Stomach (tissue), 9 donors: ENCODE data around the gene HS6ST3. TPM values are rescaled to one million over a fixed set of nuclear protein-coding genes. Genes with fewer than 3 reads are reported as not detected.
A peak's percentile ranks its signal among the peaks of the same experiment; 100 is the strongest.

Experiments
- DNase-seq, 2 donors: peaks; one replicate each; pipeline versions ENCODE4 v3.0.0 to v3.0.0-alpha.2; 2013 to 2019
- H3K27ac ChIP-seq, 5 donors: fragments of 200-600 bp in 4 of 5; sonication (generic) in 4 of 5; one replicate each; pipeline ENCODE4 v1.5.1; 2013 to 2019; ENCODE audit warnings: mild to moderate bottlenecking in 1 of 5, moderate library complexity in 1 of 5
- H3K27me3 ChIP-seq, 3 donors: fragments of 200-600 bp; sonication (generic); one replicate each; pipeline ENCODE4 v1.5.1; 2017 to 2019; ENCODE audit warnings: mixed run types in 1 of 3
- H3K36me3 ChIP-seq, 4 donors: fragments of 200-600 bp; sonication (generic); 1 replicate in 3 of 4; 2 replicates in 1 of 4; pipeline ENCODE4 v1.5.1; 2016 to 2019
- H3K4me1 ChIP-seq, 4 donors: fragments of 200-600 bp; sonication (generic); one replicate each; pipeline ENCODE4 v1.5.1; 2016 to 2019
- H3K4me3 ChIP-seq, 4 donors: fragments of 200-600 bp; sonication (generic) in 3 of 4; one replicate each; pipeline ENCODE4 v1.5.1; 2016 to 2019; ENCODE audit warnings: mild to moderate bottlenecking in 1 of 4
- H3K9me3 ChIP-seq, 4 donors: fragments of 200-600 bp; sonication (generic); one replicate each; pipeline ENCODE4 v1.5.1; 2016 to 2019
- EP300 ChIP-seq: sonication (generic); formaldehyde crosslinking; IDR thresholded peaks from one replicate; pipeline ENCODE4 v1.6.1; 2017; ENCODE audit warnings: antibody characterized with exemption
- POLR2A ChIP-seq, 4 donors: fragments of 450-650 bp; IDR thresholded peaks; one replicate each; pipeline ENCODE4 v1.6.1; 2016; ENCODE audit warnings: antibody characterized with exemption in 4 of 4, control low read depth in 2 of 4, mild to moderate bottlenecking in 1 of 4, moderate library complexity in 1 of 4
- POLR2AphosphoS5 ChIP-seq, 3 donors: sonication (generic); formaldehyde crosslinking; IDR thresholded peaks; one replicate each; pipeline ENCODE4 v1.6.1; 2016; ENCODE audit warnings: antibody characterized with exemption in 3 of 3
- WGBS, 5 donors: extraction: QIAGEN DNeasy Blood & Tissue Kit in 3 of 5; methylation state at CpG; one replicate each; pipeline versions ENCODE4 v1.1.5 to v1.1.7; 2013 to 2018; 5-methylcytosine and 5-hydroxymethylcytosine counted together
- intact Hi-C: fragments of 100-400 bp; cut with DNase I; formaldehyde crosslinking; loops from one replicate; pipeline ENCODE4 v1.15.1; 2023; ENCODE audit warnings: low total_unique reads
- polyA plus RNA-seq, 3 donors: library from polyadenylated mRNA; stranded (reverse); fragments of 200-250 nt; gene quantifications; one replicate each; pipeline ENCODE4 v1.2.3, GENCODE V29; 2013
- total RNA-seq, 5 donors: library from RNA; depleted of rRNA; stranded (reverse); fragments of >200 nt; gene quantifications; one replicate each; pipeline versions ENCODE4 v1.1.0 to v1.2.3, GENCODE V29; 2014 to 2016
- TF ChIP-seq, protein P1 (sequence below), 7 experiments: fragments of 450-650 bp in 4 of 7; fragments of 200-600 bp in 3 of 7; sonication (generic) in 3 of 7; IDR thresholded peaks; one replicate each; pipeline ENCODE4 v1.5.1; 2016 to 2019; ENCODE audit warnings: antibody characterized with exemption in 7 of 7, control low read depth in 2 of 7, mild to moderate bottlenecking in 1 of 7
- donor health status: healthy with polysubstance abuse.
- donor health status: Bipolar disorder and iron deficiency.
- donor health status: healthy.

Gene HS6ST3
- total and polyA plus RNA-seq, 8 donors: 0.15 to 4.0 (median 0.75) TPM; not detected in 1

- 68 to 83% (median 74%) methylated on average over 6 of the region's 6 CpGs for WGBS, 5 donors
- H3K27ac ChIP-seq: no peak overlapping the region
- no peak for TF ChIP-seq EP300
- TF ChIP-seq, protein P1, sequence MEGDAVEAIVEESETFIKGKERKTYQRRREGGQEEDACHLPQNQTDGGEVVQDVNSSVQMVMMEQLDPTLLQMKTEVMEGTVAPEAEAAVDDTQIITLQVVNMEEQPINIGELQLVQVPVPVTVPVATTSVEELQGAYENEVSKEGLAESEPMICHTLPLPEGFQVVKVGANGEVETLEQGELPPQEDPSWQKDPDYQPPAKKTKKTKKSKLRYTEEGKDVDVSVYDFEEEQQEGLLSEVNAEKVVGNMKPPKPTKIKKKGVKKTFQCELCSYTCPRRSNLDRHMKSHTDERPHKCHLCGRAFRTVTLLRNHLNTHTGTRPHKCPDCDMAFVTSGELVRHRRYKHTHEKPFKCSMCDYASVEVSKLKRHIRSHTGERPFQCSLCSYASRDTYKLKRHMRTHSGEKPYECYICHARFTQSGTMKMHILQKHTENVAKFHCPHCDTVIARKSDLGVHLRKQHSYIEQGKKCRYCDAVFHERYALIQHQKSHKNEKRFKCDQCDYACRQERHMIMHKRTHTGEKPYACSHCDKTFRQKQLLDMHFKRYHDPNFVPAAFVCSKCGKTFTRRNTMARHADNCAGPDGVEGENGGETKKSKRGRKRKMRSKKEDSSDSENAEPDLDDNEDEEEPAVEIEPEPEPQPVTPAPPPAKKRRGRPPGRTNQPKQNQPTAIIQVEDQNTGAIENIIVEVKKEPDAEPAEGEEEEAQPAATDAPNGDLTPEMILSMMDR (IDR thresholded peaks at IDR 0.05): no peak
- TF ChIP-seq POLR2A (IDR thresholded peaks at IDR 0.05): no peak
- TF ChIP-seq POLR2AphosphoS5 (IDR thresholded peaks at IDR 0.05): no peak
- no peak for DNase-seq
- H3K27me3 ChIP-seq: no peaks in the 10 kb centered on the region
- no peak overlapping the region for H3K4me3 ChIP-seq
- no peaks in the 10 kb centered on the region for H3K4me1 ChIP-seq
- intact Hi-C loops: no loop called here
- peaks cover 0 to 9% (median 0%) of the 10 kb centered on the region in 4 donors for H3K9me3 ChIP-seq
- no peaks in the 10 kb centered on the region for H3K36me3 ChIP-seq
Observed at GRCh38 chr13:96481482-96481881, 391.6 kb downstream of the HS6ST3 start.

- no peak overlapping the region for H3K27ac ChIP-seq
- H3K4me3 ChIP-seq: no peak overlapping the region
- peaks cover 0 to 3% (median 0%) of the 10 kb centered on the region in 4 donors for H3K9me3 ChIP-seq
- no peaks in the 10 kb centered on the region for H3K4me1 ChIP-seq
- 89 to 96% (median 93%) methylated on average over 5 of the region's 5 CpGs for WGBS, 5 donors
- intact Hi-C loops: no loop called here
- DNase-seq: no peak
- no peak for TF ChIP-seq POLR2A (IDR thresholded peaks at IDR 0.05)
- TF ChIP-seq, protein P1 (IDR thresholded peaks at IDR 0.05): no peak
- no peak for TF ChIP-seq EP300
- no peak for TF ChIP-seq POLR2AphosphoS5 (IDR thresholded peaks at IDR 0.05)
- no peaks in the 10 kb centered on the region for H3K36me3 ChIP-seq
- H3K27me3 ChIP-seq: no peaks in the 10 kb centered on the region
Observed at GRCh38 chr13:96490496-96490989, 400.6 kb downstream of the HS6ST3 start.

DNA sequence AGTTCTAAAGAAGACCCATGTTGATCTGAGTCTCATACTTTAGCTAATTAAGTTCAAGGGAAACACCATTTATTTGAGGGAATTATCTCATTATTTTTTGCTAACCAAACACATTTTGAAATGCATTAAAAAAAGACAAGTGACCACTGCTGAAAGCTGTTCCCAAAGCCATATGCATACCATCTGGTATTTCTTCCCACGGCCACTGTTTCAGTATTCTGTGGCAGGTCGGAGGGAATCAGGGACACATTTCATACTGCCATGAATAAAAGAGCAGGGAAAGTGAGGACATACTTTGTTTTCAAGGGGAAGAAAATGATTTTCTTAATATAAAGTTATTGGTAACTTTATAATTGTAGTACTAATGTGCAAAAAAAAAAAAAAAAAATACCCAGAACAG is 401.2 kb downstream of the HS6ST3 start:
- WGBS, 5 donors: 88 to 93% (median 89%) methylated on average over 2 of the region's 2 CpGs
- peaks cover 0 to 1% (median 0%) of the 10 kb centered on the region in 4 donors for H3K9me3 ChIP-seq
- intact Hi-C loops: no loop called here
- H3K36me3 ChIP-seq: no peaks in the 10 kb centered on the region
- H3K4me1 ChIP-seq: no peaks in the 10 kb centered on the region
- H3K27me3 ChIP-seq: no peaks in the 10 kb centered on the region
- no peak for TF ChIP-seq POLR2A (IDR thresholded peaks at IDR 0.05)
- TF ChIP-seq POLR2AphosphoS5 (IDR thresholded peaks at IDR 0.05): no peak
- no peak for DNase-seq
- H3K4me3 ChIP-seq: no peak overlapping the region
- no peak overlapping the region for H3K27ac ChIP-seq

GRCh38 chr13:96492766-96493165 is 402.9 kb downstream of the HS6ST3 start:
- H3K27ac ChIP-seq: no peak overlapping the region
- no peak for TF ChIP-seq EP300
- TF ChIP-seq POLR2A (IDR thresholded peaks at IDR 0.05): no peak
- TF ChIP-seq, protein P1 (IDR thresholded peaks at IDR 0.05): no peak
- no peak for TF ChIP-seq POLR2AphosphoS5 (IDR thresholded peaks at IDR 0.05)
- WGBS, 5 donors: 29 to 53% (median 36%) methylated on average over 4 of the region's 4 CpGs
- peak in 1 of 2 donors; percentile 48 for DNase-seq
- no peak overlapping the region for H3K4me3 ChIP-seq
- H3K9me3 ChIP-seq: no peaks in the 10 kb centered on the region
- intact Hi-C loops: no loop called here
- no peaks in the 10 kb centered on the region for H3K27me3 ChIP-seq
- H3K4me1 ChIP-seq: no peaks in the 10 kb centered on the region
- no peaks in the 10 kb centered on the region for H3K36me3 ChIP-seq

GRCh38 chr13:96499656-96500055 is 409.7 kb downstream of the HS6ST3 start:
- no peak overlapping the region for H3K4me3 ChIP-seq
- no peaks in the 10 kb centered on the region for H3K27me3 ChIP-seq
- 88 to 91% (median 90%) methylated on average over 5 of the region's 5 CpGs for WGBS, 5 donors
- no peaks in the 10 kb centered on the region for H3K36me3 ChIP-seq
- TF ChIP-seq POLR2A (IDR thresholded peaks at IDR 0.05) (no peak), POLR2AphosphoS5 (IDR thresholded peaks at IDR 0.05) (no peak), EP300 (no peak)
- TF ChIP-seq, protein P1 (IDR thresholded peaks at IDR 0.05): no peak
- no peak overlapping the region for H3K27ac ChIP-seq
- intact Hi-C loops: no loop called here
- no peak for DNase-seq
- no peaks in the 10 kb centered on the region for H3K9me3 ChIP-seq
- H3K4me1 ChIP-seq: no peaks in the 10 kb centered on the region
